ENCODE results near the gene COL7A1. TPM values are rescaled to one million over a fixed set of nuclear protein-coding genes. Genes with fewer than 3 reads are reported as not detected.
A peak's percentile ranks its signal among the peaks of the same experiment; 100 is the strongest.

COL7A1 gene
- total and polyA plus RNA-seq, 2 donors (not counting 1 experiment from before 2014, with no cell fraction given): 0.75 to 2.1 TPM

- H3K27ac ChIP-seq (ENCODE audit: low read length in 2 of 2): peak within 1 kb of the TSS; percentile 41 to 65
- TF ChIP-seq CTCF (IDR thresholded peaks at IDR 0.05) (no peak), EZH2 (IDR thresholded peaks at IDR 0.05; ENCODE audit: borderline replicate concordance, insufficient read depth, low read depth, low read length, poor library complexity, severe bottlenecking) (no peak)
- H3K36me3 ChIP-seq (replicated peaks in 1 of 2; ENCODE audit: control extremely low read depth in 1 of 2, control insufficient read depth in 1 of 2, extremely low read depth in 1 of 2, insufficient read depth in 2 of 2, low read length in 1 of 2): no peaks in the 10 kb centered on the region
- CTCF ChIA-PET: interaction anchor here (0.7 to 12.9 kb wide), 9 partner anchors 8 to 648 kb away, joined by 3 to 190 read pairs (median 5); partner anchors contain the start of genes CCDC51 and TMA7
- H3K9me3 ChIP-seq (ENCODE audit: control extremely low read depth in 1 of 3, control insufficient read depth in 2 of 3, insufficient read depth in 1 of 3, low read length in 2 of 3): peaks cover 0 to 3% (median 0%) of the 10 kb centered on the region in 3 donors
- no peaks in the 10 kb centered on the region for H3K79me2 ChIP-seq (ENCODE audit: control insufficient read depth, insufficient read depth, low read length)
- H3K27me3 ChIP-seq (replicated peaks in 1 of 4; ENCODE audit: control extremely low read depth in 1 of 4, control insufficient read depth in 3 of 4, insufficient read depth in 4 of 4, low read length in 3 of 4): no peaks in the 10 kb centered on the region
- Mint-ChIP-seq H3K4me3 (peak within 1 kb of the TSS; percentile 87), H3K9me3 (ENCODE audit: insufficient read depth) (no peaks in the 10 kb centered on the region), H3K27me3 (no peaks in the 10 kb centered on the region), H3K27ac (peak within 1 kb of the TSS; percentile 80), H3K4me1 (peaks cover 33% of the 10 kb centered on the region)
- peak within 1 kb of the TSS; percentile 62 for H3K9ac ChIP-seq (ENCODE audit: low read length)
- peak; percentile 100 for DNase-seq
- peak; percentile 89 for ATAC-seq (ENCODE audit: low read depth)
- H3K4me2 ChIP-seq (replicated peaks; ENCODE audit: low read depth, low read length, poor library complexity, severe bottlenecking): peak within 1 kb of the TSS; percentile 83
- peak within 1 kb of the TSS; percentile 53 to 73 (median 63) for H3K4me3 ChIP-seq (ENCODE audit: control extremely low read depth in 1 of 5, extremely low read depth in 1 of 5, insufficient read depth in 1 of 5, low read depth in 2 of 5, low read length in 4 of 5)
- intact Hi-C loops (cut with micrococcal nuclease): loop anchor here (1.0 to 5.0 kb wide), 12 partner anchors 50 to 914 kb away; partner anchors contain the start of genes CCDC51, CDC25A, DAG1 and IP6K2
- H2AFZ ChIP-seq (ENCODE audit: insufficient read depth, low read depth, low read length, poor library complexity, severe bottlenecking): peak within 1 kb of the TSS; percentile 89
- H4K20me1 ChIP-seq (ENCODE audit: control insufficient read depth, insufficient read depth, low read length, poor library complexity, severe bottlenecking): no peaks in the 10 kb centered on the region
- H3K4me1 ChIP-seq (ENCODE audit: control insufficient read depth in 2 of 2, insufficient read depth in 2 of 2, low read length in 2 of 2): peaks cover 16 to 40% of the 10 kb centered on the region in 2 donors
- under 1% methylated on average over 53 of the region's 53 CpGs for WGBS (ENCODE audit: insufficient coverage)
- POLR2A ChIA-PET: interaction anchor here (0.6 to 1.2 kb wide), 6 partner anchors 91 to 750 kb away, joined by 3 to 4 read pairs (median 3); partner anchors contain the start of gene NME6
Measured at GRCh38 chr3:48556796-48557626, 38.1 kb downstream of the COL7A1 start, which contains the start of gene PFKFB4. TSS of gene PFKFB4 (minus strand) at chr3:48556803. CDS start at chr3:48556777, 26 bp downstream.

Data from B cell (primary cell).